Measurements from ENCODE around the gene RHBDF1. TPM values are rescaled to one million over a fixed set of nuclear protein-coding genes. Genes with fewer than 3 reads are reported as not detected.

Gene RHBDF1
- total RNA-seq, 1 experiment from 2014 or later, result 5.8 TPM

DNA sequence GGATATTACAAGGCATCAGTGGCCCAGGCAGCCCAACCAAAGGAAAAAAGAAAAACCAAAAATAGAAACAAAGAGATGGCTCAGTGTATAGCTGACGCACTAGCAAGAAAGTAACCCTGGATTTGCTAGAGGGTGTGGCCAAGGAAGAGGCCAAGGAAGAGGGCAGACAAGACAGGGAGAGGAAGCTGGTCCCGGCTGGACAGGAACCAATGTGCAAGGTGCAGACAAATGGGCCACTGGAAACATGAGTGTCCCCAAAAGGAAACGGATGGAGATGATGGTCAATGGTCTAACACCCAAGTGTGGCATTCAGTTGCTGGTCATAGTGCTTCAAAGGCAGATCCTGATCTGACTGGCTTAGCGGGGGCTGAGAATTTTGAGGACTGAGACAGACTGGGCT is 29.7 kb downstream of the RHBDF1 start:
- no TSS peak for BruUV-seq (replicated peaks)
- Histone ChIP-seq H3K4me1 (ENCODE audit: insufficient read depth, low read length, poor library complexity, severe bottlenecking) (no peaks in the 10 kb centered on the region), H3K27ac (ENCODE audit: low read depth, low read length, poor library complexity, severe bottlenecking) (no peak overlapping the region), H3K4me3 (ENCODE audit: low read depth, low read length, poor library complexity, severe bottlenecking) (no peak overlapping the region), H3K36me3 (ENCODE audit: insufficient read depth, low read length, poor library complexity, severe bottlenecking) (peaks cover 25% of the 10 kb centered on the region), H3K27me3 (replicated peaks; ENCODE audit: insufficient read depth, low read depth, low read length, poor library complexity) (no peaks in the 10 kb centered on the region), H3K9me3 (ENCODE audit: low read depth, low read length, poor library complexity, severe bottlenecking) (no peaks in the 10 kb centered on the region)
- ChIA-PET CTCF (no interaction called here), POLR2A (ENCODE audit: low non-redundant PET) (no interaction called here)
- intact Hi-C loops (cut with micrococcal nuclease; ENCODE audit: unreplicated experiment), result no loop called here
- DNase-seq (ENCODE audit: low spot score), result no peak
- no peak for TF ChIP-seq EZH2 (IDR thresholded peaks at IDR 0.05; ENCODE audit: borderline replicate concordance, low read depth, low read length, poor library complexity, severe bottlenecking)
- TF ChIP-seq, protein P1, sequence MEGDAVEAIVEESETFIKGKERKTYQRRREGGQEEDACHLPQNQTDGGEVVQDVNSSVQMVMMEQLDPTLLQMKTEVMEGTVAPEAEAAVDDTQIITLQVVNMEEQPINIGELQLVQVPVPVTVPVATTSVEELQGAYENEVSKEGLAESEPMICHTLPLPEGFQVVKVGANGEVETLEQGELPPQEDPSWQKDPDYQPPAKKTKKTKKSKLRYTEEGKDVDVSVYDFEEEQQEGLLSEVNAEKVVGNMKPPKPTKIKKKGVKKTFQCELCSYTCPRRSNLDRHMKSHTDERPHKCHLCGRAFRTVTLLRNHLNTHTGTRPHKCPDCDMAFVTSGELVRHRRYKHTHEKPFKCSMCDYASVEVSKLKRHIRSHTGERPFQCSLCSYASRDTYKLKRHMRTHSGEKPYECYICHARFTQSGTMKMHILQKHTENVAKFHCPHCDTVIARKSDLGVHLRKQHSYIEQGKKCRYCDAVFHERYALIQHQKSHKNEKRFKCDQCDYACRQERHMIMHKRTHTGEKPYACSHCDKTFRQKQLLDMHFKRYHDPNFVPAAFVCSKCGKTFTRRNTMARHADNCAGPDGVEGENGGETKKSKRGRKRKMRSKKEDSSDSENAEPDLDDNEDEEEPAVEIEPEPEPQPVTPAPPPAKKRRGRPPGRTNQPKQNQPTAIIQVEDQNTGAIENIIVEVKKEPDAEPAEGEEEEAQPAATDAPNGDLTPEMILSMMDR (conservative IDR thresholded peaks at IDR 0.05; ENCODE audit: low read depth, low read length), result no peak

DNA sequence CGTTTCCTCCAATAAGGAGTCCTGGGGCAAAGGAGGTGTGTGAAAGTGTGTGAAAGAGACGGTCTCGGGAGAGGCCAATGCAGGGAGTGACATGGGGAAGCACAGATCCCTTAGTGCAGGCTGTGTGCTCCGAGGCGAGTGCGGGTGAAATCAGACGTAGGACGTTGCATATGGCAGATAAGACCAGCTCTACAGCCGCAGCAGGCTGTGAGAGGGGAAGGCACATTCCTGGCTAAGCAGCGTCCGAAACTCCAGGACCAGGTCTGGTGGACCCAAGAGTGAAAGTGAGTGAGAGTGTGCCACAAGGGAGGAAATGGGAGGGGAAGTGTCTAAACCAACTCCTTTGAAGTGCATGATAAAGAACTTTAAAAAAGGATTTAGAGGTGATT is 30.4 kb downstream of the RHBDF1 start:
- H3K27ac ChIP-seq (ENCODE audit: low read depth, low read length, poor library complexity, severe bottlenecking), result no peak overlapping the region
- no peak overlapping the region for H3K4me3 ChIP-seq (ENCODE audit: low read depth, low read length, poor library complexity, severe bottlenecking)
- H3K9me3 ChIP-seq (ENCODE audit: low read depth, low read length, poor library complexity, severe bottlenecking), result no peaks in the 10 kb centered on the region
- H3K4me1 ChIP-seq (ENCODE audit: insufficient read depth, low read length, poor library complexity, severe bottlenecking), result no peaks in the 10 kb centered on the region
- ChIA-PET CTCF (no interaction called here), POLR2A (ENCODE audit: low non-redundant PET) (no interaction called here)
- TF ChIP-seq EZH2 (IDR thresholded peaks at IDR 0.05; ENCODE audit: borderline replicate concordance, low read depth, low read length, poor library complexity, severe bottlenecking), result no peak
- TF ChIP-seq, protein P1 (conservative IDR thresholded peaks at IDR 0.05; ENCODE audit: low read depth, low read length), result no peak
- peaks cover 21% of the 10 kb centered on the region for H3K36me3 ChIP-seq (ENCODE audit: insufficient read depth, low read length, poor library complexity, severe bottlenecking)
- intact Hi-C loops (cut with micrococcal nuclease; ENCODE audit: unreplicated experiment), result no loop called here
- BruUV-seq (replicated peaks), result no TSS peak
- DNase-seq (ENCODE audit: low spot score), result no peak
- H3K27me3 ChIP-seq (replicated peaks; ENCODE audit: insufficient read depth, low read depth, low read length, poor library complexity), result no peaks in the 10 kb centered on the region

- TF ChIP-seq EZH2 (IDR thresholded peaks at IDR 0.05; ENCODE audit: borderline replicate concordance, low read depth, low read length, poor library complexity, severe bottlenecking), result no peak
- TF ChIP-seq, protein P1 (conservative IDR thresholded peaks at IDR 0.05; ENCODE audit: low read depth, low read length), result no peak
- DNase-seq (ENCODE audit: low spot score), result no peak
- ChIA-PET POLR2A (ENCODE audit: low non-redundant PET) (no interaction called here), CTCF (no interaction called here)
- Histone ChIP-seq H3K27ac (ENCODE audit: low read depth, low read length, poor library complexity, severe bottlenecking) (no peak overlapping the region), H3K27me3 (replicated peaks; ENCODE audit: insufficient read depth, low read depth, low read length, poor library complexity) (no peaks in the 10 kb centered on the region), H3K9me3 (ENCODE audit: low read depth, low read length, poor library complexity, severe bottlenecking) (no peaks in the 10 kb centered on the region), H3K36me3 (ENCODE audit: insufficient read depth, low read length, poor library complexity, severe bottlenecking) (peaks cover 16% of the 10 kb centered on the region), H3K4me1 (ENCODE audit: insufficient read depth, low read length, poor library complexity, severe bottlenecking) (no peaks in the 10 kb centered on the region), H3K4me3 (ENCODE audit: low read depth, low read length, poor library complexity, severe bottlenecking) (no peak overlapping the region)
- intact Hi-C loops (cut with micrococcal nuclease; ENCODE audit: unreplicated experiment), result no loop called here
- BruUV-seq (replicated peaks), result no TSS peak
Measured at GRCh38 chr16:41439-42068, 30.9 kb downstream of the RHBDF1 start.
